Uterus (tissue), 2 donors: Measurements from ENCODE around the gene STUB1.

ENCODE experiments used
- CTCF ChIP-seq, 4 experiments: fragments of 200-600 bp in 2 of 4; fragments of 450-650 bp in 2 of 4; sonication (generic) in 2 of 4; IDR thresholded peaks; one replicate each; pipeline ENCODE4 v1.5.1; 2016 to 2019; ENCODE audit warnings: antibody characterized with exemption in 4 of 4, mild to moderate bottlenecking in 2 of 4, moderate library complexity in 1 of 4
- POLR2A ChIP-seq, 2 donors: fragments of 450-650 bp; IDR thresholded peaks; one replicate each; pipeline ENCODE4 v1.6.1; 2016; ENCODE audit warnings: antibody characterized with exemption in 2 of 2, mild to moderate bottlenecking in 1 of 2, moderate library complexity in 1 of 2

- TF ChIP-seq CTCF (IDR thresholded peaks at IDR 0.05), result no peak
- TF ChIP-seq POLR2A (IDR thresholded peaks at IDR 0.05), result no peak
Observed at GRCh38 chr16:630815-631405, 49.3 kb upstream of the STUB1 start, which contains the start of gene WFIKKN1.
